GM21786 (cell line): ENCODE results near the gene AGRN.
"Not testable (repeated sequence)": the region's sequence is repeated elsewhere in the genome, so short reads cannot be mapped to it uniquely, and the experiment has no call there.

Experiments
- ATAC-seq: cut with Tn5 transposase; IDR thresholded peaks from one replicate; pipeline ENCODE4 v1.9.1; 2021; ENCODE audit not compliant: unreplicated experiment

AGRN gene

GRCh38 chr1:1000357-1001056, 19.4 kb upstream of the AGRN start:
- ATAC-seq: no peak

- no peak for ATAC-seq
Observed at GRCh38 chr1:1001057-1001783, 18.7 kb upstream of the AGRN start.

GRCh38 chr1:1003618-1004419, 16.1 kb upstream of the AGRN start:
- no peak for ATAC-seq

GRCh38 chr1:1004420-1004779, 15.5 kb upstream of the AGRN start:
- no peak for ATAC-seq

- ATAC-seq: no peak
Observed at GRCh38 chr1:1004780-1005697, 14.9 kb upstream of the AGRN start.

GRCh38 chr1:1005774-1006304, 14.1 kb upstream of the AGRN start:
- ATAC-seq: no peak

GRCh38 chr1:1006305-1007159, 13.4 kb upstream of the AGRN start:
- ATAC-seq: no peak

GRCh38 chr1:1010131-1010530, 9.8 kb upstream of the AGRN start:
- ATAC-seq: not testable (repeated sequence)

- ATAC-seq: no peak
Observed at GRCh38 chr1:1011396-1011949, 8.4 kb upstream of the AGRN start.

GRCh38 chr1:1012736-1013104, 7.2 kb upstream of the AGRN start:
- not testable (repeated sequence) for ATAC-seq

- peak; percentile 89 for ATAC-seq
Observed at GRCh38 chr1:1013105-1013921, 6.6 kb upstream of the AGRN start, which contains the start of gene ISG15. Gene ISG15 (plus strand): TSS chr1:1013497. CDS start chr1:1013574, 77 bp downstream.

GRCh38 chr1:1013922-1014648, 5.8 kb upstream of the AGRN start:
- ATAC-seq: no peak

GRCh38 chr1:1014799-1015681, 4.9 kb upstream of the AGRN start:
- ATAC-seq: no peak

- not testable (repeated sequence) for ATAC-seq
Observed at GRCh38 chr1:1017397-1018320, 2.3 kb upstream of the AGRN start.

GRCh38 chr1:1018321-1018685, 1.6 kb upstream of the AGRN start:
- ATAC-seq: not testable (repeated sequence)
